ENCODE data around the gene FAM20B. TPM values are rescaled to one million over a fixed set of nuclear protein-coding genes. Genes with fewer than 3 reads are reported as not detected.

Gene FAM20B
- total and polyA plus RNA-seq, 2 of the 13 experiments (the other 11 are each of a cell fraction or from before 2014, with no cell fraction given), result 13.8 to 26.9 TPM

GRCh38 chr1:179002552-179003345, 22.9 kb upstream of the FAM20B start (continued):
- TF ChIP-seq ZFP91 (CRISPR knock-in tag; IDR thresholded peaks at IDR 0.05; ENCODE audit: borderline replicate concordance) (peak; percentile 72), HDAC1 (CRISPR knock-in tag; IDR thresholded peaks at IDR 0.05) (no peak), E2F1 (CRISPR knock-in tag; IDR thresholded peaks at IDR 0.05) (no peak), ZNF781 (CRISPR knock-in tag; IDR thresholded peaks at IDR 0.05; ENCODE audit: borderline replicate concordance, not compliant biosample characterization) (no peak), EED (CRISPR knock-in tag; IDR thresholded peaks at IDR 0.05) (no peak), BCL6 (CRISPR knock-in tag; IDR thresholded peaks at IDR 0.05) (0 out of 2 replicates have a peak, but pooled peaks have one; percentile 12), AKAP8 (CRISPR knock-in tag; IDR thresholded peaks at IDR 0.05) (no peak), ZFP90 (CRISPR knock-in tag; IDR thresholded peaks at IDR 0.05; ENCODE audit: borderline replicate concordance) (no peak), SMC3 (IDR thresholded peaks at IDR 0.05; ENCODE audit: low read length) (peak; percentile 89), ZNF326 (CRISPR knock-in tag; IDR thresholded peaks at IDR 0.05; ENCODE audit: borderline replicate concordance) (no peak), MTA3 (CRISPR knock-in tag; IDR thresholded peaks at IDR 0.05) (no peak), EEA1 (CRISPR knock-in tag; IDR thresholded peaks at IDR 0.05; ENCODE audit: borderline replicate concordance) (no peak), ZNF251 (CRISPR knock-in tag; IDR thresholded peaks at IDR 0.05) (no peak), ZNF30 (CRISPR knock-in tag; IDR thresholded peaks at IDR 0.05) (no peak; the same call in 1 of the 2 replicates), ELF1 (CRISPR knock-in tag; IDR thresholded peaks at IDR 0.05) (0 out of 2 replicates have a peak, but pooled peaks have one; percentile 9), KLF15 (CRISPR knock-in tag; IDR thresholded peaks at IDR 0.05; ENCODE audit: borderline replicate concordance) (no peak), FUBP1 (CRISPR knock-in tag; IDR thresholded peaks at IDR 0.05; ENCODE audit: borderline replicate concordance) (no peak)
- TF ChIP-seq, protein P1, sequence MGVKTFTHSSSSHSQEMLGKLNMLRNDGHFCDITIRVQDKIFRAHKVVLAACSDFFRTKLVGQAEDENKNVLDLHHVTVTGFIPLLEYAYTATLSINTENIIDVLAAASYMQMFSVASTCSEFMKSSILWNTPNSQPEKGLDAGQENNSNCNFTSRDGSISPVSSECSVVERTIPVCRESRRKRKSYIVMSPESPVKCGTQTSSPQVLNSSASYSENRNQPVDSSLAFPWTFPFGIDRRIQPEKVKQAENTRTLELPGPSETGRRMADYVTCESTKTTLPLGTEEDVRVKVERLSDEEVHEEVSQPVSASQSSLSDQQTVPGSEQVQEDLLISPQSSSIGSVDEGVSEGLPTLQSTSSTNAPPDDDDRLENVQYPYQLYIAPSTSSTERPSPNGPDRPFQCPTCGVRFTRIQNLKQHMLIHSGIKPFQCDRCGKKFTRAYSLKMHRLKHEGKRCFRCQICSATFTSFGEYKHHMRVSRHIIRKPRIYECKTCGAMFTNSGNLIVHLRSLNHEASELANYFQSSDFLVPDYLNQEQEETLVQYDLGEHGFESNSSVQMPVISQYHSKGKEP (CRISPR knock-in tag; IDR thresholded peaks at IDR 0.05), result no peak
- TF ChIP-seq, protein P2, sequence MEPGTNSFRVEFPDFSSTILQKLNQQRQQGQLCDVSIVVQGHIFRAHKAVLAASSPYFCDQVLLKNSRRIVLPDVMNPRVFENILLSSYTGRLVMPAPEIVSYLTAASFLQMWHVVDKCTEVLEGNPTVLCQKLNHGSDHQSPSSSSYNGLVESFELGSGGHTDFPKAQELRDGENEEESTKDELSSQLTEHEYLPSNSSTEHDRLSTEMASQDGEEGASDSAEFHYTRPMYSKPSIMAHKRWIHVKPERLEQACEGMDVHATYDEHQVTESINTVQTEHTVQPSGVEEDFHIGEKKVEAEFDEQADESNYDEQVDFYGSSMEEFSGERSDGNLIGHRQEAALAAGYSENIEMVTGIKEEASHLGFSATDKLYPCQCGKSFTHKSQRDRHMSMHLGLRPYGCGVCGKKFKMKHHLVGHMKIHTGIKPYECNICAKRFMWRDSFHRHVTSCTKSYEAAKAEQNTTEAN (CRISPR knock-in tag; conservative IDR thresholded peaks at IDR 0.05), result no peak
